Measurements from ENCODE around the gene TRPM1. TPM values are rescaled to one million over a fixed set of nuclear protein-coding genes. Genes with fewer than 3 reads are reported as not detected.

The TRPM1 gene
- total RNA-seq, 4 donors from 2014 or later = not detected

DNA sequence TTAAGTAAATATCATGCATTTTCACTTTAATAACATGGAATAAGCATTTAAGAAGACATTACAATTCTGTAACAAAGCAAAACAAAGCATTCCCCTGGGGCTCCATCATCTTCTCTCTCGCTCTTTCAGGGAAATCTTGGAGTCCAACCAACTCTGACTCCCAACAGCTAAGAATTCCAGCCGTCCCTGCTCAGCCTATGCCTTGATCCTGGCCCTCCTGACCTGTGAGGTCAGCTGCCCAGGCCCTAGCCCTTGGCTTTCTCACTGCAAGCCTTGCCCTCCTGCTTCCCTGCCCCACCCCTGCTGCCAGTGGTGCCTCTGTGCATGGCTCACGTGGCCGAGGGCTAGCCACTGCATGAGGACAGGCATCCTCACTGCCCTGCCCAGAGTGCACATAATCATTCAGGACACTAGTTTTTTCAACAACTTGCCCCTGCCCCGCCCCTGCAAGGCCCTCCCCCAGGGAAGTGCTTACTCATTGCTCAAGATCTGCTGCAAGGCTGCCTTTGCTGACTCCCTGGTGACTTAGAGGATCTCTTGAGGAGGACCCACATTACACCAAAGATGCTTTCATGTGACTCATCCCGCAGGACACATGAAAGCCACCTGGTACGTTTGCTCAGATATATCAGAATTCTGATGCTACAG, 147.7 kb downstream of the TRPM1 start:
- peaks cover 54 to 99% (median 83%) of the 10 kb centered on the region in 4 donors for H3K36me3 ChIP-seq
- no peak overlapping the region for H3K27ac ChIP-seq (replicated peaks in 1 of 4)
- 73% methylated on average over 7 of the region's 7 CpGs for WGBS
- no peaks in the 10 kb centered on the region for H3K27me3 ChIP-seq
- TF ChIP-seq EP300 (IDR thresholded peaks at IDR 0.05) (no peak), POLR2AphosphoS5 (IDR thresholded peaks at IDR 0.05) (no peak), POLR2A (IDR thresholded peaks at IDR 0.05; ENCODE audit: low read depth) (no peak)
- TF ChIP-seq, protein P1, sequence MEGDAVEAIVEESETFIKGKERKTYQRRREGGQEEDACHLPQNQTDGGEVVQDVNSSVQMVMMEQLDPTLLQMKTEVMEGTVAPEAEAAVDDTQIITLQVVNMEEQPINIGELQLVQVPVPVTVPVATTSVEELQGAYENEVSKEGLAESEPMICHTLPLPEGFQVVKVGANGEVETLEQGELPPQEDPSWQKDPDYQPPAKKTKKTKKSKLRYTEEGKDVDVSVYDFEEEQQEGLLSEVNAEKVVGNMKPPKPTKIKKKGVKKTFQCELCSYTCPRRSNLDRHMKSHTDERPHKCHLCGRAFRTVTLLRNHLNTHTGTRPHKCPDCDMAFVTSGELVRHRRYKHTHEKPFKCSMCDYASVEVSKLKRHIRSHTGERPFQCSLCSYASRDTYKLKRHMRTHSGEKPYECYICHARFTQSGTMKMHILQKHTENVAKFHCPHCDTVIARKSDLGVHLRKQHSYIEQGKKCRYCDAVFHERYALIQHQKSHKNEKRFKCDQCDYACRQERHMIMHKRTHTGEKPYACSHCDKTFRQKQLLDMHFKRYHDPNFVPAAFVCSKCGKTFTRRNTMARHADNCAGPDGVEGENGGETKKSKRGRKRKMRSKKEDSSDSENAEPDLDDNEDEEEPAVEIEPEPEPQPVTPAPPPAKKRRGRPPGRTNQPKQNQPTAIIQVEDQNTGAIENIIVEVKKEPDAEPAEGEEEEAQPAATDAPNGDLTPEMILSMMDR (IDR thresholded peaks at IDR 0.05) = no peak
- no peaks in the 10 kb centered on the region for H3K9me3 ChIP-seq
- no peak for DNase-seq (ENCODE audit: extremely low spot score)
- intact Hi-C loops (cut with DNase I) = no loop called here
- H3K4me3 ChIP-seq = no peak overlapping the region
- H3K4me1 ChIP-seq = peaks cover 0 to 8% (median 6%) of the 10 kb centered on the region in 4 donors

DNA sequence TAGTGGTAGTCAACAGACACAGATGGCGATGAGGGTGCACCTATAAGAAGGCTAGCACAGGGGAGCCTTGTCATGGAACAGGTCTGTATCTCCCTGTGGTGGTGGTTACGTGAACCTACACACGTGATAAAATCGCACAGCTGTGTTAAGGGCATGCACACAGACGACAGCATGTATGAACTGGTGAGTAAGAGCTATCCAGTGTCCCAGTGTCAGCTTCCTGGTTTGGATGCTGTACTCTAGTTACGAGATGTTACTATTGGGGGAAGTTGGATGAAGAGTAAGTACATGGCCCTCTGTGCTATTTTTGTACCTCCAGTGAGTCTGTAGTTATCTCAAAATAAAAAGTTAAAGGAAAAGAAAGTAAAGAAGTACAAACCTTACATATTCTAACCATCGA, 148.3 kb downstream of the TRPM1 start:
- Histone ChIP-seq H3K4me3 (no peak overlapping the region), H3K4me1 (peaks cover 0 to 8% (median 6%) of the 10 kb centered on the region in 4 donors), H3K36me3 (peaks cover 53 to 99% (median 83%) of the 10 kb centered on the region in 4 donors), H3K27me3 (no peaks in the 10 kb centered on the region), H3K9me3 (no peaks in the 10 kb centered on the region), H3K27ac (replicated peaks in 1 of 4) (no peak overlapping the region)
- intact Hi-C loops (cut with DNase I) = no loop called here
- TF ChIP-seq POLR2A (IDR thresholded peaks at IDR 0.05; ENCODE audit: low read depth) = no peak
- TF ChIP-seq, protein P1 (IDR thresholded peaks at IDR 0.05) = no peak
- no peak for TF ChIP-seq EP300 (IDR thresholded peaks at IDR 0.05)
- no peak for TF ChIP-seq POLR2AphosphoS5 (IDR thresholded peaks at IDR 0.05)
- DNase-seq (ENCODE audit: extremely low spot score) = no peak
- WGBS = 96% methylated on average over 7 of the region's 7 CpGs

Small RNA genes within 50 kb of the gene (small RNA-seq; reads per million reads assigned to genes)
- 0 reads per million in 3 donors for gene MIR211
- 0 reads per million in 3 donors for gene RNU6-466P

Other genes with a start within 250 kb of the TRPM1 start
- gene FAN1, start 197.8 kb downstream of the TRPM1 start, total RNA-seq = 10 to 100 TPM; 13.6 to 18.7 (median 17.4) TPM
- 10 to 100 TPM; 27.4 to 32.3 (median 30.2) TPM for gene MTMR10, start 110.1 kb downstream of the TRPM1 start, total RNA-seq
- gene KLF13, start 225.1 kb upstream of the TRPM1 start, total RNA-seq = 100 to 1,000 TPM in 1 of 4 donors, 10 to 100 TPM in 3; 57.3 to 109 (median 74.2) TPM